ENCODE measurements around the gene TAPT1.

TAPT1 gene

DNA sequence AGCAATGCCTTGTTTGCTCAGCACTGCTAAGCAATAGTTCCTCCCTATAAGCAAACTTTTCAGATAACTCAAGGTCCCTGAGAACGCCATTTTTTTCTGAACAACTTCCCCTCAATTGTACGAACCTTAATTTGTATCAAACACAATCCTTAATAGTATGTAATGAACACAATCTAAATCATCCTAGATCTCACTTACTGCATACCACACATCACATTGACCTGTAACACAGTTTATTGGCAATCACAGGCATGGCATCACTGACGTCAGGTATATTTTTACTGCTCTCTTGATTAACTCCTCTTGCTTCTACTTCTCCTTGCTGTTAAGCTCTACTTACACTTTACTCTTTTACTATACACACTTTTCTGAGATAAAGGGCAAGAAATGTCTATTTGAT is 67.0 kb downstream of the TAPT1 start:
- no peak for TF ChIP-seq EGR1 (IDR thresholded peaks at IDR 0.05)

DNA sequence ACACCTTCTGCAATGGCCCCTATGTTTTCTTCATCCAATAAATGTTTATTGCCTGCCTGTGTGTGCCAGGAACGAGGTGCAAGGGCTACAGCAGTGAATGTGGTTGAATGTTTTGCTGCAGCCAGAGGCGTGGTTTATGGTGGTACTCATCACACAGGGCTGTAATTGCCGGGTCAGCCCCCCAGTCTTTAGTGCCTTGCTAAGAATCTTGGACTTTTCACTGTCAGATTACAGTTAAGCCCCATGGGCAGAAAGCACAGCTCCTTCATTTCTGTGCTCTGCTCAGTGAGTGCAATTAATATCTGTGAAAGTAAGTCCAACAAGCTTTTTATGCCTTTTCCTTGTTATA is 67.8 kb downstream of the TAPT1 start:
- TF ChIP-seq, protein P1, sequence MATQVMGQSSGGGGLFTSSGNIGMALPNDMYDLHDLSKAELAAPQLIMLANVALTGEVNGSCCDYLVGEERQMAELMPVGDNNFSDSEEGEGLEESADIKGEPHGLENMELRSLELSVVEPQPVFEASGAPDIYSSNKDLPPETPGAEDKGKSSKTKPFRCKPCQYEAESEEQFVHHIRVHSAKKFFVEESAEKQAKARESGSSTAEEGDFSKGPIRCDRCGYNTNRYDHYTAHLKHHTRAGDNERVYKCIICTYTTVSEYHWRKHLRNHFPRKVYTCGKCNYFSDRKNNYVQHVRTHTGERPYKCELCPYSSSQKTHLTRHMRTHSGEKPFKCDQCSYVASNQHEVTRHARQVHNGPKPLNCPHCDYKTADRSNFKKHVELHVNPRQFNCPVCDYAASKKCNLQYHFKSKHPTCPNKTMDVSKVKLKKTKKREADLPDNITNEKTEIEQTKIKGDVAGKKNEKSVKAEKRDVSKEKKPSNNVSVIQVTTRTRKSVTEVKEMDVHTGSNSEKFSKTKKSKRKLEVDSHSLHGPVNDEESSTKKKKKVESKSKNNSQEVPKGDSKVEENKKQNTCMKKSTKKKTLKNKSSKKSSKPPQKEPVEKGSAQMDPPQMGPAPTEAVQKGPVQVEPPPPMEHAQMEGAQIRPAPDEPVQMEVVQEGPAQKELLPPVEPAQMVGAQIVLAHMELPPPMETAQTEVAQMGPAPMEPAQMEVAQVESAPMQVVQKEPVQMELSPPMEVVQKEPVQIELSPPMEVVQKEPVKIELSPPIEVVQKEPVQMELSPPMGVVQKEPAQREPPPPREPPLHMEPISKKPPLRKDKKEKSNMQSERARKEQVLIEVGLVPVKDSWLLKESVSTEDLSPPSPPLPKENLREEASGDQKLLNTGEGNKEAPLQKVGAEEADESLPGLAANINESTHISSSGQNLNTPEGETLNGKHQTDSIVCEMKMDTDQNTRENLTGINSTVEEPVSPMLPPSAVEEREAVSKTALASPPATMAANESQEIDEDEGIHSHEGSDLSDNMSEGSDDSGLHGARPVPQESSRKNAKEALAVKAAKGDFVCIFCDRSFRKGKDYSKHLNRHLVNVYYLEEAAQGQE (IDR thresholded peaks at IDR 0.05; ENCODE audit: low read depth): no peak
- TF ChIP-seq NFIC (IDR thresholded peaks at IDR 0.05) (no peak), EP300 (IDR thresholded peaks at IDR 0.05; ENCODE audit: borderline replicate concordance) (no peak), ZBTB7A (IDR thresholded peaks at IDR 0.05; ENCODE audit: low read depth) (no peak), YY1 (IDR thresholded peaks at IDR 0.05; ENCODE audit: low read depth) (no peak), RAD21 (IDR thresholded peaks at IDR 0.05; ENCODE audit: low read depth) (no peak), CREB1 (IDR thresholded peaks at IDR 0.05; ENCODE audit: low read depth) (no peak)
- TF ChIP-seq, protein P2, sequence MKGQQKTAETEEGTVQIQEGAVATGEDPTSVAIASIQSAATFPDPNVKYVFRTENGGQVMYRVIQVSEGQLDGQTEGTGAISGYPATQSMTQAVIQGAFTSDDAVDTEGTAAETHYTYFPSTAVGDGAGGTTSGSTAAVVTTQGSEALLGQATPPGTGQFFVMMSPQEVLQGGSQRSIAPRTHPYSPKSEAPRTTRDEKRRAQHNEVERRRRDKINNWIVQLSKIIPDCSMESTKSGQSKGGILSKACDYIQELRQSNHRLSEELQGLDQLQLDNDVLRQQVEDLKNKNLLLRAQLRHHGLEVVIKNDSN (IDR thresholded peaks at IDR 0.05): no peak

DNA sequence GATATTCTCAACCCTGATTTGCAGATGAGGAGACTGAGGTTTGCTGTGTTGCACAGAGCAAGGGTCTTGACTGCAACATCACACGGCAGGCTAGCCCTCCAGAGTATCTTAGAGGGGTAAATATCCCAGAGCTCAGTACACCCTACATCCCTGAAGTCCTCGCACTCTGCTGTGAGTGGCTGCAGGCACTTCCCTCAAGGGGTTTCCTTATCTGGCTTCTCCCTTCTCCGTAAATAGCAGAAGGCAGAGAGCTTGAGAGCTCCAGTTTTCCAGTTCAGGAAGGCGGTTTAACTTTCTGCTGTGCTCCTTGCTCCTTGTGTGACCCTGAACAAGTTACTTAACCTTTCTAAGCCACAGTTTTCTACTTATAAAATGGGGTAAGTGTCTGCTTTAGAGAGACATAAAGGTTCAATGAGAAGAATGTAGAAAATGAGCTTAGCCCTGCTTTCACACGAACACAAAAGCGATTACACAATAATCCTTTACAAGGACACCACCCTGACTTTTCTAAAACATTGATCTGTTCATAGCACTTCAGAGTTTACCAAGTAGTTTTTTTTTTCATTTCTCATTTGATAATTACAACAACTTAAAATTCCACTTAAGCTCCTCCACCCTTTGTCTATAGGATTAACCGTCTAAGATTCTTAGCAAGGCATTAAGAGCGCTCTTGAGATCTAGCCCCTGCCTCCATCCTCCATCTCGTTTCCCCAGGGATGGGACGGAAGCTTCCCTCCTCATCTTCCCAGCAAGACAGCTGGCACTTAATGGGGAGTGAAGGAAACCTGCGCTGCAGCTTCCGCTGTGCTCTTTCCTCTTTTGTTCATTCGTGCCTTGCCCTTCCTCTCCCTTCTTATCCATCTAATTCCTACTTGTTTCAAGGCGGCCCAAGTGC is 68.4 kb downstream of the TAPT1 start:
- TF ChIP-seq EGR1 (IDR thresholded peaks at IDR 0.05): no peak
- TF ChIP-seq, protein P3, sequence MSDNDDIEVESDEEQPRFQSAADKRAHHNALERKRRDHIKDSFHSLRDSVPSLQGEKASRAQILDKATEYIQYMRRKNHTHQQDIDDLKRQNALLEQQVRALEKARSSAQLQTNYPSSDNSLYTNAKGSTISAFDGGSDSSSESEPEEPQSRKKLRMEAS (IDR thresholded peaks at IDR 0.05): no peak
- no peak for TF ChIP-seq TAF1 (IDR thresholded peaks at IDR 0.05; ENCODE audit: low read depth)
- no peak for TF ChIP-seq TEAD4 (IDR thresholded peaks at IDR 0.05)
- no peak for TF ChIP-seq EP300 (IDR thresholded peaks at IDR 0.05; ENCODE audit: borderline replicate concordance)
- TF ChIP-seq FOXM1 (IDR thresholded peaks at IDR 0.05; ENCODE audit: borderline replicate concordance, low read depth): no peak
- TF ChIP-seq TCF12 (IDR thresholded peaks at IDR 0.05; ENCODE audit: low read depth): no peak
- TF ChIP-seq, protein P1 (IDR thresholded peaks at IDR 0.05; ENCODE audit: low read depth): no peak
- TF ChIP-seq, protein P2 (IDR thresholded peaks at IDR 0.05): no peak
- TF ChIP-seq ZBTB7A (IDR thresholded peaks at IDR 0.05; ENCODE audit: low read depth): no peak
- no peak for TF ChIP-seq YY1 (IDR thresholded peaks at IDR 0.05; ENCODE audit: low read depth)
- no peak for TF ChIP-seq CREB1 (IDR thresholded peaks at IDR 0.05; ENCODE audit: low read depth)
- no peak for TF ChIP-seq CEBPB (IDR thresholded peaks at IDR 0.05)
- TF ChIP-seq RAD21 (IDR thresholded peaks at IDR 0.05; ENCODE audit: low read depth): no peak

GRCh38 chr4:16155528-16156169 is 70.6 kb downstream of the TAPT1 start:
- TF ChIP-seq TAF1 (IDR thresholded peaks at IDR 0.05; ENCODE audit: low read depth) (no peak), RAD21 (IDR thresholded peaks at IDR 0.05; ENCODE audit: low read depth) (no peak)

DNA sequence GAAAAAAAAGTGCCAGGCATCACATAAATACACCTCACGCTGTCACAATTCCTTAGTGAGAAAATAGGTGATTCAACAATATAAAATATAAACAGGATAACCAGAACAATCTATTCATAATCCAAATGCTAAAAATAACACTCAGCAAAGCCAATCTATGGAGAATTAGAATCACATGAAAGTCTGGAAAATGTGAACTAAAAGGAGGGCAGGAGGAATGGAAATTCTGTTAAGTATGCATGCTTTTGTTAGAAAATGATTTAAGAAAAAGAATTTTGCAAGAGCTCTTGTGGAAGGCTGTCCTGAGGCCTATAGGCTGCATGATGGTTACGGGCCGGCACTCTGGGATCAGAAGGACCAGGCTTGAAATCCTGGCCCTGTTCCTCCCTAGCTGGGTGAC is 71.8 kb downstream of the TAPT1 start:
- TF ChIP-seq, protein P3 (IDR thresholded peaks at IDR 0.05): no peak
- TF ChIP-seq TEAD4 (IDR thresholded peaks at IDR 0.05) (no peak), TAF1 (IDR thresholded peaks at IDR 0.05; ENCODE audit: low read depth) (no peak), RAD21 (IDR thresholded peaks at IDR 0.05; ENCODE audit: low read depth) (no peak)

DNA sequence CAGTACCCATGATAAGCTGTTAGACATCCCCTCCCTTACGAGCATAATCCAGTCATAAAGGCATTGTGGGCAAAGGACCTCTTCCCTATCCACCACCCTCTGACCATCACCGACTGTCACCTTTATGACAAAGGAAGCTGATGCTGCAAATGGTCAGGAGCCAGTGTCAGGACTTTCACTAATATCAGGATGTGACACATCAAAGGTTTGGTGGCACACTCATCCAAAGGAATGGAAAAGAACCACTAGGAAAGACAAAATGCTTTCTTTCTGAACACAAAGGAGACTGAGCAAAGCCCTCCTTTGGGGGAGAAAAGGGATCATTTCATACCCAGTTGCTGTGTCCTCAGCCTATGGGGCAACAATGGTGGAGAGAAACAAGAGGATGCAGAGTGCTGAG is 75.6 kb downstream of the TAPT1 start:
- TF ChIP-seq, protein P1 (IDR thresholded peaks at IDR 0.05; ENCODE audit: low read depth): no peak
- TF ChIP-seq NFIC (IDR thresholded peaks at IDR 0.05) (no peak), FOXM1 (IDR thresholded peaks at IDR 0.05; ENCODE audit: borderline replicate concordance, low read depth) (no peak), TAF1 (IDR thresholded peaks at IDR 0.05; ENCODE audit: low read depth) (no peak), EP300 (IDR thresholded peaks at IDR 0.05; ENCODE audit: borderline replicate concordance) (no peak)
- TF ChIP-seq, protein P3 (IDR thresholded peaks at IDR 0.05): no peak
